ENCODE measurements around the gene ZNF865. TPM values are rescaled to one million over a fixed set of nuclear protein-coding genes. Genes with fewer than 3 reads are reported as not detected.

ZNF865 gene
- total RNA-seq, 1 experiment from 2014 or later: 3.8 TPM

DNA sequence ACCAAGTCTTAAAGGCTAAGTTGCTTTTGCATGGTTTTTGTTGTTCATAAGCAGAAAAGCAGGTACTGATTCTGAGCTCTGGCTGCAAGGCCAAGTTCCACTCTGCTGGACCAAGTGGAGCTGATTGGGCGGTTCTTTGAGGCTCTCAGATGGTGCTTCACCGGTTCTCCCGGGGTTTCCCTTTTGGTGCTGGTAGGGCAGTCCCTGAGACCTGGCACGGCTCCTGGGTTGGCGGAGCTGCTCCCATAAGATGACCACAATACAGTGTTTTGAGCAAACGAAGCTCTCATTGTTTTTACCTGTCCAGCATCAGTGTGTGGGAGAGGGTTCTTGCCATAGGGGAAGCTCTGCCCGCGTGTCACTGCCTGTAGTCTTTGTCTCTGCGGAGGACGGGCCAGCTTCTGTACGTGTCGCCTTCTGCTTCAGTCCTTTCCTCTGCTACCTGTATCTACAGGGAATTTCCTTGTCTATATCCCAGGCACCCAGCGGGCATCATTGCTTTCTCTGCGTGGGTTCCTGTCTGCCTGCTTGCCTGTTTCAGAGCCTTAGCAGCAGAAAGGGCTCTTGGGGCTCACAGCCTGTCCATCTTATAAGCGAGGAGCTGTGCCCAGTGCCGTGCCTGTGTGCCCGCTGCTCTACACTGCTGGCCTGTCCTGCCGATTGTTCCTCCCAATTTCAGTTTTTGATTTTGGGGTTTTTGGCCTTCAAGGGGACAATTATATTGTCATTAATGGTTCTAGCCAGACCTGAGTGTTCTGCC lies 51.7 kb downstream of the ZNF865 start:
- no peak for DNase-seq (ENCODE audit: low read depth)

DNA sequence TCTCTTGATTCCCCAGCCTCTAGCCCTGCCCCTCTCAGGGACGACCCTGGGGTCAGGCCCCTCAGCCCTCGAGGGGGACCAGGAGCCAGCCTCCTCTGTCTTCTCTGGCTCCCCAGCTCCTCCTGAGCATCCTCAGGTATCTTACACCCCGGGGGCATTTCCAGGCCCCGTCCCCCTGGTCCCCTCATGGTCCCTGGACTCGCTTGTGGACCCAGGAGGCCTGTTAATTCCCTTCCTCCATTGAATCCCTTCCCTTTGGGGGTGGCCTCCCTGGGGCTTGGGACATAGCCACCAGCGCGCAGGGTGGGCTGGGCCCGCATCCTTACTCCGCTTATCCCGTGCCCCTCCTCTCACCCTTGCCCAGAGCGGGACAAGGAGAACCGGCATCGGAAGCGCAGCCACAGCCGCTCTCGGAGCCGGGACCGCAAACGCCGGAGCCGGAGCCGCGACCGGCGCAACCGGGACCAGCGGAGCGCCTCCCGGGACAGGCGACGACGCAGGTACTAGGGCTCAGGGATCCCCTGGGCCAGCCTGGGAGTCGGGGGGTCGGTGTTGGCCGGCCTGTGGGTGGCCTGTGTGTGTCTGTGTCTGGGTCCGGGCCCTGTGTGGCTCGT lies 53.5 kb downstream of the ZNF865 start:
- no peak for DNase-seq (ENCODE audit: low read depth)

DNA sequence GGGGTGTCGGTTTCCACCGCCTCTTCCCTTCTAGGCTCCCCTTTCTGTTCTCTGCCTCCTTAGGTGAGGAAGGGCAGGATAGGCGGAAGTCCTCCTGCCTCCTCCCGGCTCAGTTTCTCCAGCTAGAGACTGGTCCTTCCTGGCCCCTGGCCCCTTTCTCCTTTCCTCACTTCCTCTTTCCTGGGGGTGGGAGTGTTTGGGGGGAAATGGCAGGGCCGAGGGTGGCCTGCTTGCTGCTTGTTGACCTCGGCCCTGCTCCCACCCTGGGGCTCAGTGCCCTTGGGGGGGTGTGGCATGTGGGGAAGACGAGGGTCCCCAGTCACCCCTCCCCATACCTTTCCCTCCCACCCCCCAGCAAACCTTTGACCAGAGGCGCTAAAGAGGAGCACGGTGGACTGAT lies 54.4 kb downstream of the ZNF865 start:
- no peak for DNase-seq (ENCODE audit: low read depth)

DNA sequence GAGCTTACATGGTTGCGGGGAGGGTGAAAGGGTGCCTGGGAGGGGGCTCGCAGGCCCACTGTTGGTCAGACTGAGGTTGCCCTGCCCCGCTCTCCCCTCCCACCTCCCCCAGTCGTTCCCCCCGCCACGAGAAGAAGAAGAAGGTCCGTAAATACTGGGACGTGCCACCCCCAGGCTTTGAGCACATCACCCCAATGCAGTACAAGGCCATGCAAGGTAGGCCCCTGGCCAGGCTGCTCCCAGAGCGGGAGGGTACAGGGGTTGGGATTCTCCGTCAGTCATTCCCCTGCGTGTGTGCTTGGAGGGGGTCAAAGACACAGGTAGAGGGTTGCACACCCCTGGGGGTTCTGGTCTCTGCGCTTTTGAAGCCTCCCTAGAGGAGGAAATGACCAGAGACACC lies 55.0 kb downstream of the ZNF865 start:
- no peak for DNase-seq (ENCODE audit: low read depth)

DNA sequence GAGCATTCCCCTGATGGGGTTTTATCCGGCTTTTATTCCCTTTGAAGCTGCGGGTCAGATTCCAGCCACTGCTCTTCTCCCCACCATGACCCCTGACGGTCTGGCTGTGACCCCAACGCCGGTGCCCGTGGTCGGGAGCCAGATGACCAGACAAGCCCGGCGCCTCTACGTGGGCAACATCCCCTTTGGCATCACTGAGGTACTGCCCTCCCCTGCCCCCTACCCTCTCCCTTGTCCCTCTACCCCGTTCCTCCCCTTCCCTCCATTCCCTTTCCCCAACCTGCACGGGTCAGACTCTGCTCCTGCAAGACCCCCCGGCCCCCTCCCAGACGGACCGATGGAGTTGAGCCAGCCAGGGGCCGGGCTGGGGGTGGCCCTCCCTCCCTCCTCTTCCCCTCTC lies 55.5 kb downstream of the ZNF865 start:
- no peak for DNase-seq (ENCODE audit: low read depth)

DNA sequence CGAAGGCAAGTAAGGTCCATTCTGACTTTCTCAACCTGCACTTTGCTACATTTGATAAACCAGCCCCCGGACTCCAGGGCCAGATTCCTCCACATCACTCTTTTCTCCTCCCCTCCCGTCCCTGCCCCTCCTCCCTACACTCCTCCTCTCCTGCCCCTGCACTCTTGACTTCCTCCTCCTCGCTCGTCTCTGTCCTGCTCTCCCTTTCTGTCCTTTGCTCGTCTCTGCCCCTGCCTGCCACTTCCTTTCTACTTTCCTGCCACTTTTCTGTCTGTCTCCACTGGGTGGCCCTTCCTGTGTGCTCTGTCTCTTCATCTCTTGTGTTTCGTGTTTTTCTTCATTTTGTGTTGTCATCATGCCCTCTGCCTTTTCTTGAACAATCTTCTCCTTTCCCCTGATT lies 56.4 kb downstream of the ZNF865 start:
- DNase-seq (ENCODE audit: low read depth): no peak

DNA sequence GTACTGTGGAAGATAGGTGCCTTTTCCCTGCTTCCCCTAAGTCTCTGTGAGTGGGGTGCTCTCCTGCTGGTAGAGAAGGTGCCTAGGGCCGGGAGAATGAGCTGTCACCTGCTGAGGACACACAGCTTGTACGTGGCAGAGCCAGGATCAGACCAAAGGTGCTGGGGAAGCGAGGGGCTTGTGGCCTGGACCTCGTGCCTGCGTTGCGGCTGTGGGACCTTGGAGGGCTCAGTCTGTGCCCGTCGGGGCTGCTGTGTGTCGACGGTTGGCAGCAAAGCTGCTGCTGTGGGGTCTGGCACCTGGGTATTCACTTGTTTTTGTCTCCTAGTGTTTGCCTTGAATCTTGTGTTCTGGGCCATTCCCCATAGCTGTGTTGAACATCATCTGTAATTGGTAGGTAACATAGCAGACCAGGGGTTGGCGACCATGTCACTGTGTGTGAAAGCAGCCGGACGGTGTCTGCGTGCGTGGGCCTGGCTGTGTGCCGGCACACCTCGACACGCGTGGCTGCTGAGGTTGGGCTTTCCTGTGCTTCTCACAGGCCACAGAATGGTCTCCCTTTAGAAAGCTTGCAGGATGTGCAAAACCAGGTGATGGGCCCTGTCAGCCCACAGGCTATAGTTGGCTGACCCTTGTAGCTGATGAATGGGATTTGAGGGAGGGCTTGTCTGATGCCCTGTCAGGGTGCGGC lies 58.5 kb downstream of the ZNF865 start:
- DNase-seq (ENCODE audit: low read depth): no peak

DNA sequence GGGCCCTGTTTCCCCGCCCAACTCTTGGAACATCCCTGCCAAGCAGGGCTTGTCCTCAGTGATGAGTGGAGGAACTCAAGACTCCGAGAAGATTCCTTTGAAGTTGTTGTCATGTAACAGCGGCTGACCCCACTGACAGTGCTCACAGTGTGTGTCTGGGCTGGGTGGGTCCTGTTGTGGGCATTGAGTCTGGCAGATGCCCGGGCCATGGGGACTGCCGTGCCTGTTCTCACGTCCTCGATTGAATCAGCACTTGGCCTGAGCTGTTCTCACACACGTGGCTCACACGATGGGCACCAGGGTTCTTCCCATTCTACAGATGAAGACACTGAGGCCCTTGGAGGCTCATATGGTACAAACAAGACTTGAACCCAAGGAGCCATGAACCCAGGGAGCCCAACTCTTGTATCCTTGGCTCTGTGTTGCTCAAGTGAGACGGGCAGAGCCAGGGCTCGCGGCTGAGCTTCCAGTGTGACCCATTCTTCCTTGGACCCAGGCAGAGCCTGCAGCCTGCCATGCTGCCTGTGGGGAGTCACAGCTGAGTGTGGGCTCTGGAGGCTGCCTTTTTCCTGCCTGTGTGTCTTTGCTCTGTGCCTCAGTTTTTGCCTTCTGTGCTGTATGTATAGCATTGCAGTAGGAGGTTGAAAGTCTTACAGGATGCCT lies 61.0 kb downstream of the ZNF865 start:
- DNase-seq (ENCODE audit: low read depth): no peak

Other genes starting within 250 kb of the ZNF865 start
- not detected in 2 replicates for gene GARIN5B, start 242.4 kb upstream of the ZNF865 start, total RNA-seq (2014; rRNA removed; shearing (Covaris generic))
- gene IL11, start 235.2 kb upstream of the ZNF865 start, total RNA-seq (2014; rRNA removed; shearing (Covaris generic)): 52.7 and 56.0 TPM in 2 replicates
- not detected in 2 replicates for gene TMEM190, start 228.8 kb upstream of the ZNF865 start, total RNA-seq (2014; rRNA removed; shearing (Covaris generic))
- gene TMEM238, start 221.4 kb upstream of the ZNF865 start, total RNA-seq (2014; rRNA removed; shearing (Covaris generic)): 1.1 and 1.3 TPM in 2 replicates
- gene RPL28, start 219.7 kb upstream of the ZNF865 start, total RNA-seq (2014; rRNA removed; shearing (Covaris generic)): 733 and 1,703 TPM in 2 replicates
- 646 and 1,047 TPM in 2 replicates for gene UBE2S, start 197.9 kb upstream of the ZNF865 start, total RNA-seq (2014; rRNA removed; shearing (Covaris generic))
- not detected in 2 replicates for gene SHISA7, start 162.3 kb upstream of the ZNF865 start, total RNA-seq (2014; rRNA removed; shearing (Covaris generic))
- 82.1 and 89.8 TPM in 2 replicates for gene ISOC2, start 144.0 kb upstream of the ZNF865 start, total RNA-seq (2014; rRNA removed; shearing (Covaris generic))
- gene C19orf85, start 140.9 kb upstream of the ZNF865 start, total RNA-seq (2014; rRNA removed; shearing (Covaris generic)): 0.10 TPM in 1 of 2 replicates, not detected in the other
- 2.4 and 4.6 TPM in 2 replicates for gene ZNF628, start 129.0 kb upstream of the ZNF865 start, total RNA-seq (2014; rRNA removed; shearing (Covaris generic))
- gene NAT14, start 120.5 kb upstream of the ZNF865 start, total RNA-seq (2014; rRNA removed; shearing (Covaris generic)): 27.4 and 31.7 TPM in 2 replicates
- gene SSC5D, start 117.2 kb upstream of the ZNF865 start, total RNA-seq (2014; rRNA removed; shearing (Covaris generic)): 0.05 and 0.07 TPM in 2 replicates
- not detected in 2 replicates for gene SBK2, start 68.5 kb upstream of the ZNF865 start, total RNA-seq (2014; rRNA removed; shearing (Covaris generic))
- not detected in 2 replicates for gene SBK3, start 60.1 kb upstream of the ZNF865 start, total RNA-seq (2014; rRNA removed; shearing (Covaris generic))
- 8.2 and 8.3 TPM in 2 replicates for gene ZNF579, start 24.8 kb upstream of the ZNF865 start, total RNA-seq (2014; rRNA removed; shearing (Covaris generic))
- gene FIZ1, start 6.1 kb upstream of the ZNF865 start, total RNA-seq (2014; rRNA removed; shearing (Covaris generic)): 6.0 and 10.0 TPM in 2 replicates
- 18.8 and 26.2 TPM in 2 replicates for gene ZNF524, start 5.4 kb upstream of the ZNF865 start, total RNA-seq (2014; rRNA removed; shearing (Covaris generic))
- gene ZNF784, start 18.9 kb downstream of the ZNF865 start, total RNA-seq (2014; rRNA removed; shearing (Covaris generic)): 4.1 and 6.1 TPM in 2 replicates
- 16.5 and 55.3 TPM in 2 replicates for gene ZNF580, start 35.4 kb downstream of the ZNF865 start, total RNA-seq (2014; rRNA removed; shearing (Covaris generic))
- 23.7 and 29.5 TPM in 2 replicates for gene ZNF581, start 38.0 kb downstream of the ZNF865 start, total RNA-seq (2014; rRNA removed; shearing (Covaris generic))
- 14.0 and 17.6 TPM in 2 replicates for gene CCDC106, start 42.6 kb downstream of the ZNF865 start, total RNA-seq (2014; rRNA removed; shearing (Covaris generic))
- 334 and 352 TPM in 2 replicates for gene U2AF2, start 49.4 kb downstream of the ZNF865 start, total RNA-seq (2014; rRNA removed; shearing (Covaris generic))
- 97.4 and 122 TPM in 2 replicates for gene EPN1, start 69.6 kb downstream of the ZNF865 start, total RNA-seq (2014; rRNA removed; shearing (Covaris generic))
- not detected in 2 replicates for gene NLRP9, start 132.8 kb downstream of the ZNF865 start, total RNA-seq (2014; rRNA removed; shearing (Covaris generic))
- gene RFPL4A, start 153.4 kb downstream of the ZNF865 start, total RNA-seq (2014; rRNA removed; shearing (Covaris generic)): 0.13 and 0.18 TPM in 2 replicates
- gene RFPL4AL1, start 163.5 kb downstream of the ZNF865 start, total RNA-seq (2014; rRNA removed; shearing (Covaris generic)): not detected in 2 replicates
- 0.03 and 0.13 TPM in 2 replicates for gene NLRP11, start 226.4 kb downstream of the ZNF865 start, total RNA-seq (2014; rRNA removed; shearing (Covaris generic))
- gene NLRP4, start 230.9 kb downstream of the ZNF865 start, total RNA-seq (2014; rRNA removed; shearing (Covaris generic)): not detected in 2 replicates

Measured in HT1080 (cell line).